HG02870 (cell line): ENCODE results near the gene PSAPL1.

ENCODE experiments used
- ATAC-seq: cut with Tn5 transposase; IDR thresholded peaks from one replicate; pipeline ENCODE4 v1.9.1; 2021; ENCODE audit warnings: mild to moderate bottlenecking, moderate library complexity; ENCODE audit not compliant: unreplicated experiment

PSAPL1 gene

DNA sequence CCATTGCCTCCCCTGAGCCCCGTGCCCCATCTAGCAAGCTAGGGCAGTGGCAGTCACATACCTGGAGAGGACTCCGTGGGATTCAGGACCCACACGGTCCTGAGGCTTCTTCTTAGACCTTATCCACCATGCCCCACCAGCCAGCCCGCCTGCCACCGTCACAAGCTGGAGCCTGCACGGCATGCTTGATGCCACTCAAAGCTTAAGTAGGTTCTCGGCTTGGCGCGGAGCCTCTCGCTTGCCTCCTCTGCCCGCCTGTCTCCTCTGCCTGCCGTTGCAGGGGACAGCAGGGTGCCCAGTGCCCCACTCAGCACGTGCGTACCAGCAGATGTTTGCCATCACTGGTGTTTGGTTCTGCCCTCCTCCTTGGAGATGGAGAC lies 14.1 kb downstream of the PSAPL1 start:
- ATAC-seq = no peak

- ATAC-seq = no peak
Observed at GRCh38 chr4:7419961-7420660, 14.6 kb downstream of the PSAPL1 start.

- no peak for ATAC-seq
Observed at GRCh38 chr4:7418131-7418943, 16.4 kb downstream of the PSAPL1 start.

GRCh38 chr4:7417639-7418038 lies 17.1 kb downstream of the PSAPL1 start:
- ATAC-seq = no peak

- ATAC-seq = no peak
Observed at GRCh38 chr4:7416745-7417432, 17.8 kb downstream of the PSAPL1 start.

- ATAC-seq = no peak
Observed at GRCh38 chr4:7415927-7416686, 18.6 kb downstream of the PSAPL1 start.

DNA sequence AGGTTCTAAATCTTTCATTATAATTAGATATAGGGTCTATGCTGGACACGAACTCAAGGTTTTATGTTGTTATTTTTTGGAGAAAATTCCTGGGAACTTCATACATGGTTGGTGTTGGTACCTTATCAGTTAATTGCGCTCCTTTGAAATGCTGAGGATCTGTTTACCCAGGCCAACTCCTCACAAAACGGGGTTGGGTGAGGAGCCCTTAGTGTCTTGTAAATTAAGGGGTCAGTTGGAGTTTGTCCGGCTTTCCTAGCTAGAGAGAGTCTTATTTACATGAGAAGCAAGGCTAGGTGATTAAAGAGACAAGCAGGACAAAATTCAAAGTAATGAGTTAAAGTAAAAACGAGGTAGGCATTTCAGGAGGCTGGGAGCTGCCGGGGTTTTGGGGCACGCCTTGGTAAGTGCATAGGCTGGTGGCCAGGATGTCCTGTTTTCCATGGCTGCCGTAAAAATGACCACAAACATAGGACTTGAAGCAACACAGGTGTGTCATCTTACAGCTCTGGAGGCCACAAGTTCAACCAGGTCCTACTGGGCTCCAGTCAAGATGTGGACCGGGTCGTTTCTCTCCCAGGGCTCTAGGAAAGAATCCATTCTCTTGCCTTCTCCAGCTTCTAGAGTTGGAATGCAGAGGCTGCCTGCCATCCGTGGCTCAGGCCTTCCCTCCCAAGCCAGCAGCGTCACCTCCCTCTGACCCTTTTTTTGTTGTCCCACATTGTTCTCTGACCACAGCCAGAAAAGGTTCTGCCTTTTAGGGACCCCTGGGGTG lies 19.8 kb downstream of the PSAPL1 start:
- no peak for ATAC-seq

DNA sequence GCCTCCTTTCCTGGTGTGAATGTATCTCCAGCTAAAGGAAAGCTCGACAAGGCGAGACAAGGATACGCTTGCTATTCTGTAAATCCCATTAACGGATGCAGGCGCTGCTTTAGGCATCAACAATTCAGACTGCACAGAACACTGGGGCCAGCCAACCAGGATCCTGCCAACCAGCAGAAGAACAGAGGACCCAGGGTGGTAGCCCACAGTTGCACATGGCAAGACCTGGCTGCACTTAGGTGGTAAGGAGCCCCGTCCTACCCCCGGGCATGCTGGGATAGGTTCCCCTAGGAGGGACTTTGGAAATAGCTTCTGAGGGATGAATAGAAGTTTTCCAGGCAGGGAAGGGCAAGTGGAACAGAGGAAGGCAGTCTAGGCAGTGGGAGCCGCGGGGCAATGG lies 20.7 kb downstream of the PSAPL1 start:
- no peak for ATAC-seq

- no peak for ATAC-seq
Observed at GRCh38 chr4:7412554-7412912, 22.2 kb downstream of the PSAPL1 start.

DNA sequence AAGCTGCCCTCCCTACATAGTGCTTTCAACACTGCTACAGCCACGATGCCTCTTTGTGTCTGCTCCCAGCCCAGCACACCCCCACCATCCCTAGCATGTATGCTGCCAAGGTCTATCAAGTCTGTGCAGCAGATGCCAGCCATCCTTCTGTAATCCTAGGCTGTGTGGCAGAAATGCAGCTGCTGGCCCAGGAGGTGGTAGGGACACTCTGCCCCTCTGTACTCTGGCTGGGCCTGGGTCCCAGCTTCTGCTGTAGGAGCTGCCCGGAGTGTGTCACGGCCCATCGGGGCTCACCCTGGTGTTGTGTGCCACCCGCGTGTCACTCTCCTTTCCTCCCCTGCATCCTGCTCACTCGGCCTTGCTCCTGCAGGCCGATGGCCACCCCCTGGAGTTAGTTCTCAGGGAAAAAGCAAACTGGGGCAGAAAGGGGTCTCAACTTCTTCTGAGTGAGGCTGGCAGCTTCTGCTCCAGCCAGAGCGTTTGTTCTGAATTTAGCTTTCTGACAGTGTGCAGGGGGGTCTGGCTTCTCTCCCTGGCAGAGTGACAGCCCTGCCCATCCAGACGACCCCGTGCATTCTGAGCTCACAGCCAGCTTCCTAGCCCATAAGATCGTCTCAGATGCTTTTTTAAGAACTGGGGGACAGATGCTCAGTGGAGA lies 22.7 kb downstream of the PSAPL1 start:
- ATAC-seq = no peak

DNA sequence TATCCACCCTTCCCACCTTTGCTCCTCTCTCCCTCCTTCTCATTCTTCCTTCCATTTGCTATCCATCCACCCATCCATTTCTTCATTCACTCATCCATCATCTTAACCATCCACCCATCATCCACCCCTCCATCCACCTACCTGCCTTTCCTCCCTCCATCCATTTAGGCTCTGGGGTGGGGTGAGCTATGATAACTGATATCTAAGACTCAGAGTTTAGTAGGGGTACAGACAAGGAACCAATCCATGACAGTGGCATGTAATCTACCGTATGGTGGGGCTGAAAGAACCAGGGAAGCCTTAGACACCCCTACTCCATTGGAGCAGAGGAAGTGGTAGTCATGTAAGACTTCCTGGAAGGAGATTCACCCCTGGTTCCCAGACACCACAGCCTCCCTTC lies 23.2 kb downstream of the PSAPL1 start:
- no peak for ATAC-seq

GRCh38 chr4:7410446-7410845 lies 24.3 kb downstream of the PSAPL1 start:
- ATAC-seq = no peak

DNA sequence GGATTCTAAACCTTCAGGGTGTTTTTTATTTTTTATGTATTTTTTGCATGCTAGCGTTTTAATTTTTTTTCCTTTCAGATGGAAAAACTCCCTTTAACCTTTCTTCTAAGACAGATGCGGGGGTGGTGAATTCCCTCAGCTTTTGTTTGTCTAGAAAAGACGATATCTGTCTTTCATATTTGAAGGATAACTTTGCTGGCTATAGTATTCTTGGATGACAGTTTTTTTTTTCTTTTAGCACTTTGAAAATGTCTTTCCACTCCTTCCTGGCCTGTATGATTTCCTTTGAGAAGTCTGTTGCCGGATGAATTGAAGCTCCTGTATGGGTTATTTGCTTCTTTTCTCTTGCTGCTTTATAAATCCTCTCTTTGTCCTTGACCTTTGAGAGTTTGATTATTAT lies 26.6 kb downstream of the PSAPL1 start:
- no peak for ATAC-seq

DNA sequence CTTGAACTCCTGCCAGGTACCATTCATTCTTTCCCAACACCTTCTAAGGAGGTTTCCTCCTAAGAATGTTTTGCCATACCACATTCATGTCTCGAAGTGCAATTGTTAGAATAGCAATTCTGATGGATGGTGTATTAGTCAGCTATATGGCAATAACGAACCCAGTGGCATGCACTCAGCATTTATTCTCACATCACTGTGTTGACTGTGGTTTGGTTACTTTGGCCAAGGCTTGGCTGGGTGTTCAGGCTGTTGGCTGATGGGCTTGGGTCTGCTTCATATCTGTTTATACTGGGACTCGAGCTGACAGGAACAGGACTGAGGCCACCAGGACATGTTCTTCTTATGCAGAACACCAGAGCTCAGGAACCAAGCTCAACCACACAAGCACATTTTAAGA lies 31.7 kb downstream of the PSAPL1 start:
- ATAC-seq = no peak

GRCh38 chr4:7402526-7402925 lies 32.2 kb downstream of the PSAPL1 start:
- ATAC-seq = no peak

DNA sequence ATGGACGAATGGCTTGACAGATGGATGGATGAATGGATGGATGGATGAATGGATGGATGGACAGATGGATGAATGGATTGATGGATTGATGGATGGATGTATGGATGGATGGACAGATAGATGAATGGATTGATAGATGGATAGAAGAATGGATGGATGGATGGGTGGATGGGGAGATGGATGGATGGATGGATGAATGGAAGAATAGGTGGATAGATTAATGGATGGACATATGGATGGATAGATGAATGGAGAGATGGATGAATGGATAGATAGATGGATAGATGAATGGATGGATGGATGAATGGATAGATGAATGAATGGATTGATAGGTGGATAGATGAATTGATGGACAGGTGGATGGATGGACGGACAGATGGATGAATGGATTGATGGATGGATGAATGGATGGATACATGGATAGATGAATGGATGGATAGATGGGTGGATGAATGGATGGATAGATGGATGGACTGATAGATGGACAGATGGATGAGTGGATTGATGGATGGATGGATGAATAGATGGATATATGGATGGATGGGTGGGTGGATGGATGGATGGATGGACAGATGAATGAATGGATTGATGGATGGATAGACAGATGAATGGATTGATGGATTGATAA lies 33.9 kb downstream of the PSAPL1 start:
- ATAC-seq = no peak

DNA sequence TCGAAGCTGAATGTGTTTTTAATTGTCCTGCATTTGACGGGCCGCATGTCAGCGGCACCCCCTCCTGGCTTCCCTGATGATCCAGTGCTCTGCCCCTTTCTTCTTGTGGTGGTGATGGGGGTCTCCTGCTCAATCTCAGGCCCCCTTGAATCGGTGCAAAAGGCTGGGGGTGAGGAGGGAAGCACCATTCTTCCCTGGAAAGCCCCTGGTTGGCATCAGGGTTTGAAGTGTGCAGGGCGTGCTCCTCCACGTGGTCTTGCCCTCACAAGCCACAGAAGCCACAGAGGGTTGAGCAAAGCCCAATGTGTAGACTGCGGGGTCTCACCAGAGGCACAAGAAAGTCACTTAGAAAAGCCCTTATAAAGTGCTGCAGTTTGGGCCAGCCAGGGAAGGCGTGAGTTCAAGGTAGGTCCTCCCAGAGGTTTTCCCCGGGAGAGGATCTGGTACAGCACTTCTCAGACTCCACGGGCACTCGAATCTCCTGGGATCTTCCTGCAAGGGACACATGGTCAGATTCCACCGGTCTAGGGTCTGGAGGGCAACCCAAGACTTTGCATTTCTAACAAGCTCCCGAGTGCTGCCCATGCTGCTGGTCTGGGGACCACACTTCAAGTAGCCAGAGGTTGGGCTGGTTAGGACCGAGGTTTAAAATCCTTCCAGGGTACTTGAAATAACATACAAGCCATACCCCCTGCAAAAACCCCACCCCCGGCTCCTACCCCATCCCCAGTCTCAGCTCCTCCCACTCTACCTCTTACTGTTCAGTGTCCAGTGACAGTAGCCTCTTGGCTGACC lies 35.1 kb downstream of the PSAPL1 start:
- no peak for ATAC-seq

GRCh38 chr4:7398788-7399439 lies 35.8 kb downstream of the PSAPL1 start:
- no peak for ATAC-seq
